Measurements from ENCODE around the gene ADAMTS19.

Gene ADAMTS19

DNA sequence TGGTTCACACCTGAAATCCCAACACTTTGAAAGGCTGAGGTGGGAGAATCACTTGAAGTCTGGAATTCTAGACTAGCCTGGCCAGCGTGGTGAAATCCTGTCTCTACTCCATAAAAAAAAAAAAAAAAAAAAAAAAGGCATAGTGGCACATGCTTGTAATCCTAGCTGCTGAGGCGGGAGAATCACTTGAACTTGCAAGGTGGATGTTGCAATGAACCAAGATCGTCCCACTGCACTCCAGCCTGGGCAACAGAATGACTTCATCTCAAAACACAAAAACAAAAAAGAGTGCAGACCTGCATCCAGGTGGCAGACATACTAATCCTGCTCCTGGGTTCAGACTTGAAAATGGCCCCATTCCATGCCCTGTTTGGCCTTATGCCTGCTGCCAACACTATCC, 21.8 kb upstream of the ADAMTS19 start:
- no peak for TF ChIP-seq Cebpa-rat (IDR thresholded peaks at IDR 0.05)
- no peaks in the 10 kb centered on the region for H3K9me3 ChIP-seq
- H3K4me3 ChIP-seq = no peak overlapping the region
- H3K4me2 ChIP-seq = no peak overlapping the region
- no peak overlapping the region for H3K9ac ChIP-seq
- no peaks in the 10 kb centered on the region for H3K36me3 ChIP-seq
- no peak overlapping the region for H3K27ac ChIP-seq
- H3K27me3 ChIP-seq = no peaks in the 10 kb centered on the region
- H3K4me1 ChIP-seq = no peaks in the 10 kb centered on the region
- H4K20me1 ChIP-seq = no peaks in the 10 kb centered on the region

DNA sequence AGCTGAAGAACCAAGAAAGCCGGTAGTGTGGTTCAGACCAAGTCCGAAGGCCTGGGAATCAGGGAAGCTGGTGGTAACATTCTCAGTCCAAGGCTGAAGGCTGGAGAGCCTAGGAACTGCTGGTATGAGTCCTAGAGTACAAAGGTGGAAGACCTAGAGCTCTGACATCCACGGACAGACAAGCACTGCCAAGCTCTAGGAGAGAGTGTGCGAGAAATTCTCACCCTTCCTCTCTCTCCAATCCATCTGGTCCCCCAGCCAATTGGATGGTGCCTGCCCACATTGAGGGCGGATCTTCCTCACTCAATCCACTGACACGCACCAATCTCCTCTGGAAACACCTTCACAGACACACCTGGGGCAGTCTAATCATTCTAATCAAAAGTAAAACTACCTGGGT, 19.7 kb upstream of the ADAMTS19 start:
- H3K36me3 ChIP-seq = no peaks in the 10 kb centered on the region
- no peaks in the 10 kb centered on the region for H3K27me3 ChIP-seq
- no peaks in the 10 kb centered on the region for H3K4me1 ChIP-seq
- no peak overlapping the region for H3K9ac ChIP-seq
- no peak overlapping the region for H3K4me2 ChIP-seq
- H3K9me3 ChIP-seq = no peaks in the 10 kb centered on the region
- H3K4me3 ChIP-seq = no peak overlapping the region
- H4K20me1 ChIP-seq = no peaks in the 10 kb centered on the region
- no peak for TF ChIP-seq Cebpa-rat (IDR thresholded peaks at IDR 0.05)
- no peak overlapping the region for H3K27ac ChIP-seq

DNA sequence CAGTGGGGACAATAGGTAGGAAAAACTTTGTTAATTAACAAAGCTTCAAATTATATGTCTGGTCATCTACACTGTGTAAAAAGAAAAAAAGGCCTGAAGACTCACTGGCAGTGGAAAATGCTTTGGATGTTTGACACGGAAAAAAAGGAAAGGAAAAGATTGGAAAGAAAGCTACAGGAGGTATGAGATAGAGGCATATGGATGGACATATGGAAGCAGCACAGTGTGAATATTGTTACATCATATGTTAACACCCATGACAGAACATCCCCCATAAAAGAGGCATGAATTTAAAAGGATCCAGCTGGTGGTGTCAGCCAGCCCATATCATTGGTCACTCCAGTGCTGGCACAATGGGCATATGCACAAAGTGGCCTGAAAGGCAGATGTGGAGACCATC, 19.0 kb upstream of the ADAMTS19 start:
- H3K27ac ChIP-seq = no peak overlapping the region
- no peak overlapping the region for H3K9ac ChIP-seq
- no peak overlapping the region for H3K4me2 ChIP-seq
- no peaks in the 10 kb centered on the region for H4K20me1 ChIP-seq
- no peaks in the 10 kb centered on the region for H3K9me3 ChIP-seq
- no peaks in the 10 kb centered on the region for H3K27me3 ChIP-seq
- TF ChIP-seq Cebpa-rat (IDR thresholded peaks at IDR 0.05) = no peak
- H3K4me3 ChIP-seq = no peak overlapping the region
- H3K36me3 ChIP-seq = no peaks in the 10 kb centered on the region
- no peaks in the 10 kb centered on the region for H3K4me1 ChIP-seq

DNA sequence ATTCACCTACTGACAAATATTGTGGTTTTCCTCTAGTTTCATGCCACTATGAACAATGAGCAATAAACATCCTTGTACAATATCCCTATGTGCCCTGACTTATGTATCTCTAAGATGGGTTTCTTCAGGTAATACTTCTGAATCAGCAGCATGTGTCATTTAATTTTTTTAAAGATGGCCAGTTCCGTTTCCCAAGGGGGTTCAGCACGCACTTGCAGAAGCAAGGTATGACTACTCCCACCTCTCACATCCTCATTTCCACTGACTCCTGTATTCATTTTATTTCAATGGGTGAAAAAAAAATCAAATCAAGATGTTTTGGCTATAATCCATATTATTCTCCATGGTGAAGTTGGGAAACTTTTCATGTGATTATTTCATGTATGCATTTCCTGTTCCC, 14.7 kb upstream of the ADAMTS19 start:
- Histone ChIP-seq H3K9ac (no peak overlapping the region), H3K27me3 (no peaks in the 10 kb centered on the region), H3K4me1 (no peaks in the 10 kb centered on the region), H3K4me3 (no peak overlapping the region), H3K36me3 (no peaks in the 10 kb centered on the region), H3K4me2 (no peak overlapping the region), H4K20me1 (no peaks in the 10 kb centered on the region), H3K27ac (no peak overlapping the region), H3K9me3 (no peaks in the 10 kb centered on the region)
- TF ChIP-seq Cebpa-rat (IDR thresholded peaks at IDR 0.05) = no peak

DNA sequence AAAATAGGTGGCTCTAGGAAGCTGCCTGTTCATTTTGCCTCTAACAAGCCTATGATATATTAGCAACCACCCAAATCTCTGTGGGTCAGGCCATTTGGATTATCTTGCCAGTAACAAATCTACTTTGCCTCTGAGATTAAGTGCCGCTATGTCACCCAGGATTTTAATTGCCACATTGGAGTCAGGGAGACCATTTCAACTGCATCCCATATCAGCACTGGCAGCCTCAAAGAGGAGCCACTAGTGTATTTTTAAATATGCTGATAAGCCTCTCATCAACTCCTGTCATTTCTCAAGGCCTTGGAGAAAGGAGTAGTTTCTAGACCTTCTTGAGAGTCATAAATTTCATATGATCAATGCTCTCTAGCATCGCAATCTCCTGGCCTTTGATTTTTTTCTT, 12.1 kb upstream of the ADAMTS19 start:
- H4K20me1 ChIP-seq = no peaks in the 10 kb centered on the region
- H3K4me2 ChIP-seq = no peak overlapping the region
- no peak overlapping the region for H3K4me3 ChIP-seq
- no peaks in the 10 kb centered on the region for H3K4me1 ChIP-seq
- no peaks in the 10 kb centered on the region for H3K9me3 ChIP-seq
- no peak for TF ChIP-seq Cebpa-rat (IDR thresholded peaks at IDR 0.05)
- no peaks in the 10 kb centered on the region for H3K36me3 ChIP-seq
- H3K27me3 ChIP-seq = no peaks in the 10 kb centered on the region
- H3K27ac ChIP-seq = no peak overlapping the region
- H3K9ac ChIP-seq = no peak overlapping the region

DNA sequence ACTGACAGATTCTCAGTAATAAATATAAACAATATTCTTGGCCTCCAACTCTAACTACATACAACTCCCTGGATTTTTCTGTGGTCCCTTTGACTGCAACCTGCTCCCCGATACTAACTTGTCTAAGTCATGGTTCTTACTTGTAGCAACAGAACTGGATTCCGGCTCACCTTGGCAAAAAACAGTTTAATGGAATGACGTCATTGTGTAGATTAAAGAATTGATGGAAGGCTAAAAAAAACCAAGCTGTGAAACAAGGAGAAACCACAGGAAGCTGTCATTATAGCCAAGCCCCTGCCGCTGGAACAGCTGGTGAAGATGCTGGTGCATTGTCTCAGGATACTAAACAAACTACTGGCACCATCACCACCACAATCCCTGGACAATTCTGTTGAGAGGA, 11.4 kb upstream of the ADAMTS19 start:
- no peak overlapping the region for H3K4me2 ChIP-seq
- H3K36me3 ChIP-seq = no peaks in the 10 kb centered on the region
- no peak overlapping the region for H3K9ac ChIP-seq
- no peak for TF ChIP-seq Cebpa-rat (IDR thresholded peaks at IDR 0.05)
- H3K27me3 ChIP-seq = no peaks in the 10 kb centered on the region
- no peaks in the 10 kb centered on the region for H3K9me3 ChIP-seq
- no peaks in the 10 kb centered on the region for H4K20me1 ChIP-seq
- no peak overlapping the region for H3K4me3 ChIP-seq
- no peaks in the 10 kb centered on the region for H3K4me1 ChIP-seq
- H3K27ac ChIP-seq = no peak overlapping the region

DNA sequence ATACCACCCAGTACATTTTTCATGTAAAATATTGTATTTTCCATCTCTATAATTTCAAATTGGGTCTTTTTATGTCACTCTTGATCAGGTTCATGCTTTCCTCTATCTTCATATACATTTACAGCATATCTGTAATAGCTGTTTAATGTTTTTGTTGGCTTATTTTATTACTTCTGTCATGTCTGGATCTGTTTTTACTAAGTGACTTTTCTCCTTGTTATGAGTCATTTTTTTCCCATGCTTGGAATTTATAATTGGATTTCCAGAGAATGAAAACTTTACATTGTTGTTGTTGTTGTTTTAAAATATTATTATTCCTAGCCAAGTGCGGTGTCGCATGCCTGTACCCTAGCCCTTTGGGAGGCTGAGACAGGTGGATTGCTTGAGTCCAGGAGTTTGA, 5.6 kb upstream of the ADAMTS19 start:
- Histone ChIP-seq H3K9me3 (peaks cover 2% of the 10 kb centered on the region), H3K36me3 (no peaks in the 10 kb centered on the region), H3K4me1 (no peaks in the 10 kb centered on the region), H3K4me2 (no peak overlapping the region), H4K20me1 (no peaks in the 10 kb centered on the region), H3K9ac (no peak overlapping the region), H3K27me3 (no peaks in the 10 kb centered on the region), H3K27ac (no peak overlapping the region), H3K4me3 (no peak overlapping the region)
- TF ChIP-seq Cebpa-rat (IDR thresholded peaks at IDR 0.05) = no peak

DNA sequence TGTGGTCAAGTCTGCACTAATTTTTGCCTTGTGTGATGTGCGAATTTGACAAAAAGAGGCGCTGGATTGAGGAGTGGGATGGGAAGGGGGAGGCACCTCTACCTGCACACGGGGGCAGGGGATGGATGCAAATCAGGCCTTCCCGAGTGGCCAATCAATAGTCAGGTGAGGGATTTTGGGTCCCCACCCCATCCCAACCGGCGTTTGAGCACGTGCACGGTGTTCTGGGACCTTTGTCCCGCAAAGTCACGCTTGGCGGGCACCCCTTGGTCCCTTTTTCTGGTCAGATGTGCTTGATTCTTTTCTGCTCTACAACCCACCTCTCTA, 685 bp upstream of the ADAMTS19 start:
- Histone ChIP-seq H3K27me3 (no peaks in the 10 kb centered on the region), H3K9ac (no peak overlapping the region), H3K4me3 (no peak overlapping the region), H3K27ac (no peak overlapping the region), H3K4me2 (no peak overlapping the region), H3K9me3 (peaks cover 24% of the 10 kb centered on the region), H3K36me3 (no peaks in the 10 kb centered on the region), H3K4me1 (no peaks in the 10 kb centered on the region), H4K20me1 (no peaks in the 10 kb centered on the region)
- no peak for TF ChIP-seq Cebpa-rat (IDR thresholded peaks at IDR 0.05)

DNA sequence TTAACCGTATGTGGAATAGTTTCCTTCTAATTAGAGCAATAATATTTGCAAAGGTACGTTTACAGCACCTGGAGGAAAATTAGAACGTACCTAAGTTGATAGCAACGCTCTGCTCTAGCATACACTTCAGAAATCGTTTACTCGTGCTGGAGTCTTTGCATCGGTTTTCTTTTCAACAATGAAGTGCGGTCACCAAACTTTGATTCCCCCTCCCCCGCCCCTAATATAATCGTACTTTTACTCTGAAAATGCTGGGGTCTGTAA, 506 bp downstream of the ADAMTS19 start:
- no peaks in the 10 kb centered on the region for H3K36me3 ChIP-seq
- H3K4me2 ChIP-seq = no peak overlapping the region
- H3K9me3 ChIP-seq = peaks cover 24% of the 10 kb centered on the region
- no peaks in the 10 kb centered on the region for H3K4me1 ChIP-seq
- H3K9ac ChIP-seq = no peak overlapping the region
- H3K27ac ChIP-seq = no peak overlapping the region
- no peak overlapping the region for H3K4me3 ChIP-seq
- no peaks in the 10 kb centered on the region for H4K20me1 ChIP-seq
- no peaks in the 10 kb centered on the region for H3K27me3 ChIP-seq
- TF ChIP-seq Cebpa-rat (IDR thresholded peaks at IDR 0.05) = no peak

DNA sequence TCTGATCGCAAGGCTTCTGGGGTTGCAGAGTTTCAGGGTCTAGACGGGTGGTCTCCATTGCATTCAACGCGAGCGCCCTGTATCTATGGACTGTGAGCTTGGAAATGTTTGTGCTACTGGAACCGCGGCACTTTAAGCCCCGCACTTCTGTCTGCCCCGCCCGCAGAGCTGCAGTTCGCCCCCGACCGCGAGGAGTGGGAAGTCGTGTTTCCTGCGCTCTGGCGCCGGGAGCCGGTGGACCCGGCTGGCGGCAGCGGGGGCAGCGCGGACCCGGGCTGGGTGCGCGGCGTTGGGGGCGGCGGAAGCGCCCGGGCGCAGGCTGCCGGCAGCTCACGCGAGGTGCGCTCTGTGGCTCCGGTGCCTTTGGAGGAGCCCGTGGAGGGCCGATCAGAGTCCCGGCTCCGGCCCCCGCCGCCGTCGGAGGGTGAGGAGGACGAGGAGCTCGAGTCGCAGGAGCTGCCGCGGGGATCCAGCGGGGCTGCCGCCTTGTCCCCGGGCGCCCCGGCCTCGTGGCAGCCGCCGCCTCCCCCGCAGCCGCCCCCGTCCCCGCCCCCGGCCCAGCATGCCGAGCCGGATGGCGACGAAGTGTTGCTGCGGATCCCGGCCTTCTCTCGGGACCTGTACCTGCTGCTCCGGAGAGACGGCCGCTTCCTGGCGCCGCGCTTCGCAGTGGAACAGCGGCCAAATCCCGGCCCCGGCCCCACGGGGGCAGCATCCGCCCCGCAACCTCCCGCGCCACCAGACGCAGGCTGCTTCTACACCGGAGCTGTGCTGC, 1.0 kb downstream of the ADAMTS19 start:
- no peak overlapping the region for H3K4me3 ChIP-seq
- no peaks in the 10 kb centered on the region for H3K36me3 ChIP-seq
- H3K27me3 ChIP-seq = no peaks in the 10 kb centered on the region
- no peak for TF ChIP-seq Cebpa-rat (IDR thresholded peaks at IDR 0.05)
- H4K20me1 ChIP-seq = no peaks in the 10 kb centered on the region
- H3K4me2 ChIP-seq = no peak overlapping the region
- no peaks in the 10 kb centered on the region for H3K4me1 ChIP-seq
- H3K9ac ChIP-seq = no peak overlapping the region
- H3K9me3 ChIP-seq = peaks cover 24% of the 10 kb centered on the region
- H3K27ac ChIP-seq = no peak overlapping the region

DNA sequence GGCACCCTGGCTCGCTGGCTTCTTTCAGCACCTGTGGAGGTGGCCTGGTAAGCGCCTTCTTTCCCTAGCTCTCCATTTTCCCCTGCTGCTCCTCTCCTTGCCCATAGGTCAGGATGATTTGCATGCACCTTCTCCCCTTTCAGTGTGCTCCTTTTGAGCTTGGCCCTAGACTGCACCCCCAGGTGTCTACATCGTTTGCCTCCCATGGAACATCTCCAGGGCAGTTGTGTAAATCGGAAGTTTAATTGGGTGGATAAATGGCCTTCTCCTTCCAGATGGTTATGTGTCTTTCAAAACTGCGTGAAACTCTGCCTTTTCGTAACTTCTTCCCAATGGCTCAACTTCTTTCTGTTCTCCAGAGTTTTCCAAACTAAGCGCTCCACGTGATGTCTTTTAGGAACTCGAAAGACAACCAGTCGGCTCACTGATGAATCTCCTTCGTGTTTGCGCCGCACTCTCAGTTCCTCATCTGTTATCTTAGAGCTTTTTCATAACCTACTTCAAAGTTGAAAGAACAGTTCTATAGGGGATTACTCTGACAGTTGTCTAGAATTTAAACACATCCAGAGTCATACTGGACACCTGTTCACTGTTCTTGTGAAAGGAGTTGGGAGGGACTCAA, 1.7 kb downstream of the ADAMTS19 start:
- TF ChIP-seq Cebpa-rat (IDR thresholded peaks at IDR 0.05) = no peak
- H4K20me1 ChIP-seq = no peaks in the 10 kb centered on the region
- H3K9me3 ChIP-seq = peaks cover 24% of the 10 kb centered on the region
- H3K27ac ChIP-seq = no peak overlapping the region
- H3K4me1 ChIP-seq = no peaks in the 10 kb centered on the region
- H3K9ac ChIP-seq = no peak overlapping the region
- no peaks in the 10 kb centered on the region for H3K27me3 ChIP-seq
- H3K4me2 ChIP-seq = no peak overlapping the region
- no peak overlapping the region for H3K4me3 ChIP-seq
- H3K36me3 ChIP-seq = no peaks in the 10 kb centered on the region
